ENCODE measurements around the gene OR2T6. TPM values are rescaled to one million over a fixed set of nuclear protein-coding genes. Genes with fewer than 3 reads are reported as not detected.
"Not testable (repeated sequence)": the region's sequence is repeated elsewhere in the genome, so short reads cannot be mapped to it uniquely, and the experiment has no call there.

OR2T6 gene, protein sequence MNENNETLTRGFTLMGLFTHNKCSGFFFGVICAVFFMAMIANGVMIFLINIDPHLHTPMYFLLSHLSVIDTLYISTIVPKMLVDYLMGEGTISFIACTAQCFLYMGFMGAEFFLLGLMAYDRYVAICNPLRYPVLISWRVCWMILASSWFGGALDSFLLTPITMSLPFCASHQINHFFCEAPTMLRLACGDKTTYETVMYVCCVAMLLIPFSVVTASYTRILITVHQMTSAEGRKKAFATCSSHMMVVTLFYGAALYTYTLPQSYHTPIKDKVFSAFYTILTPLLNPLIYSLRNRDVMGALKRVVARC
- polyA plus RNA-seq (ENCODE audit: insufficient read length in 4 of 4) = under 1 TPM in 2 of 4 donors, not detected in 2; 0.11 TPM

DNA sequence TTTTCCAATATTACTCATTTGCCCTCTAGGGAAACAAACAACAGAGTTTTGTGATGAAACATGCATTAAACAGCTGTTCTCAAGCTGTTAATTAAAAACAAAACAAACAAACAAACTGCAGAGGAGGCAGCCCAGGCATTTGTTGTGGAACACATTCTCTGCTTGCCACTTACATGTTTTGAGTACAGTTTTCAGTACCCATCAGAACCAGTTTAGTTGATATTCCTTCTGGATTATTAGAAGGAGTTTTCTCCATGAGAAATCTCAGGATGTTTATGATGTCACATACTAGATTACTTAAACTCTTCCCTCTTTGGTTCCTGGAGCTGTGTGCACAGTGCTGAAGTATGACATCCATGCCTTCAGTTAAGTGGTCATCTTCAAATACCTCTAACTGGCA lies at the start of gene OR2T6:
OR2T6 (plus strand) TSS at position 301 of the 400 bp plus-strand sequence. CDS start 11,863 bp downstream, outside the sequence.
- DNase-seq (ENCODE audit: low read depth in 4 of 4, low spot score in 3 of 4) = no peak

DNA sequence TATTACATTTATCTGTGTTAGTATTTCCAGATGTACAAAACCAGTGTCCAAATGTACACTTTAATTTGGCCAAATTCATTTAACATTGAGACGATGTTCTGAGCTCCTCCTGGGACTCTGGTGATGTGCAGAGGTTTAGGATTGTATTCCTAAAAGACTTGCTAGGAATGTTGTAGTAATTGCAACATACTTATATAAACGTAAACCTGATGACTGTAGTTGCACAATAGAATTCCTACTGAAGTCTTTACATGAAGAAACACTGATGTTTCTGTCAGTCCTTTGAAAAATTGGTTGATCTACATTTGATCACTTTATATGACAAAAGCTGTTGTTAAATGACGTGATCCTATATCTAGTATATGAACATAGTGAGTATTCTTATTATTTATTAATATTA lies 32.1 kb upstream of the OR2T6 start:
- no peak for DNase-seq (ENCODE audit: low read depth in 4 of 4, low spot score in 3 of 4)

DNA sequence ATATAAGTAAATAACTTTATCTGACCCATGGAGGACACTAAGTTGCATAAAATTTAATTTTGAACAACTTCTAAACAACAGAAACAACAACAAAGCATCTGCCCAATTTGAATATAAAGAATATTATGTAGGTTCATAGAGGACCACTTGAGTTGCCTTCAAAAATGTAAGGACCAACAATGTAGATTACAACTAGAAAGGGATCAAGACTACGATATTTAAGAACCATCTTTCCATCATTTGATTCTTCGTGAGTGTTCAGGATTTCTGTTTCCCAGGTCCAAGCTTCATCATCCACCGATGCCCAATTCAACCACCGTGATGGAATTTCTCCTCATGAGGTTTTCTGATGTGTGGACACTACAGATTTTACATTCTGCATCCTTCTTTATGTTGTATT lies 27.1 kb upstream of the OR2T6 start, which contains the start of gene OR14C36:
OR14C36 (plus strand) TSS at position 301 of the 400 bp plus-strand sequence; CDS start at position 301, 0 bp downstream.
- DNase-seq (ENCODE audit: low read depth in 4 of 4, low spot score in 3 of 4) = no peak

DNA sequence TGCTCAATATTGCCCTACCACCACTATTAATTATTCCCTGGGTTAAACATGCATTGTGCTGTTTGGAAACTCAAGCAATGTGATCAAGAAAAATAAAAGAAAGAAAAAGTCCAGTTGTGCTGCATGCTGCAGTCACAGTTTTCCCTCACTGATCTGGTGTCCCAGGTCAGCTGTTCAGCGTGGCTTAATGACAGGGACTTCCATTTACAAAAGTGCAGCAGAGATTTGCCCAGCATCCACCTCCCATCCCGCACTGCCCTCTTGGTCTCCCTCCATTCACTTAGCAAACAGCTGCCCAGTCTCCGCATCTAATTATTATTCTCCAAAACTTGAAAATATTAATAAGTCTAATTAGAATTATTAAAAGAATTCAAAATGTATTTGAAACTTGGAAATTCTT lies 16.1 kb upstream of the OR2T6 start:
- no peak for DNase-seq (ENCODE audit: low read depth in 4 of 4, low spot score in 3 of 4)

DNA sequence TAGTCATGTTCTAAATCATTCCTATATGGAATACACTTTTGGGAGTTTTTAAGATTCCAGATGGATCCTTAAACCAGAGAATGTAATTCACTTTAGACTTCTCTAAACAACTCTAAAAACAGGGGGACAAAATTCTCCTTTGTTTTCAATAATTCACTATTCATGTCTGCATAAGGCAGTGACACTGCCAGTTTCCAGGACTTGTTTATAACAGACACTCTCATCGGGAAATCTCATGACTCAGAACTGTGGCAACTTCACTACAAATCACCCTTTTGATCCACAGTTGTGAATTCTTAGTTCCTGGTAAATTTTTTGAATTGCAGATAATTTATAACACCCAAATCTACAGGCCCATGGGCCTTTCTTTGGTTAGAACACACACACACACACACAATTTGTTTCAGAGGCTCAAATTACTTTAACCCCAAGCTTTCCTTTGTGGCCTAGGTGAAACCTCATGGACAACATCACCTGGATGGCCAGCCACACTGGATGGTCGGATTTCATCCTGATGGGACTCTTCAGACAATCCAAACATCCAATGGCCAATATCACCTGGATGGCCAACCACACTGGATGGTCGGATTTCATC lies 14.3 kb upstream of the OR2T6 start, which contains the start of gene OR2T4:
OR2T4 (plus strand) TSS at position 545 of the 595 bp plus-strand sequence; CDS start at position 545, 0 bp downstream.
- DNase-seq (ENCODE audit: low read depth in 4 of 4, low spot score in 3 of 4) = no peak

DNA sequence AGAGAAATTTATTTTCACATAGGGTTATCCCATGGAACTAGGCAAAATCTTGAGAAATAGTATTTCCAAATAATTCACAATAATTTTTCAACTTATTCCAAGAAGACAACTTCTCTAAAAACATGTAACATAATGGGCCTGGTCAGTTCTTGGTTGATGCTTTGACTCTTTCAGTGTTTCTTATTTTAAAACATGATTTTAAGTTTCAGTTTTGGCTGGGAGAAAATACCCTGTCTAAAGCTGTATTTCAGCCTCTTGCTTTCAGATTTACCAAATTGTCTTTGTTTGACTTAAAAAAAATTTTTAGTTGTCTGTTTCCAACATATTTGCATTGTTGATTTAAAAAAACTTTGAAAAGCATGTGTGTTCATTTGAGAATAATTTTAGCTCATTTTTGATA lies 8.9 kb upstream of the OR2T6 start:
- DNase-seq (ENCODE audit: low read depth in 4 of 4, low spot score in 3 of 4) = no peak

DNA sequence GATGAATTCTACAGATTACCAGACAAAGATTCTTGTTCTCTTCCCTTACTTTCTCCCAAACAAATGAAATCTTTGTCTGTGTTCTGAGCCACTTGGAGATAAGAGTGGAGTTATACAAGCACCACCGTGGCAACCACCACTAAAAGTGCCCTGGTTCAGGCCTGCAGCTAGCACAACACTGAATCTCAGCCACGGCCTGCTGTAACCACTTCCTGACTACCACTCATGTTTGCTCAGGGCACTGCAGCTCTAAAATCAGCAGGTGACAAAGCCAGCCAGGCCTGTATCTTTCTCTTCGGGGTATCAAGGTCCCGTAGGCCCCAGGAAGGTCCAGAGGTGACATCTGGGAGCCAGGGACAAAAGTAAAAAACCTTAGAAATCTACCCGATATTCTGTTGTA lies 3.2 kb upstream of the OR2T6 start:
- no peak for DNase-seq (ENCODE audit: low read depth in 4 of 4, low spot score in 3 of 4)

DNA sequence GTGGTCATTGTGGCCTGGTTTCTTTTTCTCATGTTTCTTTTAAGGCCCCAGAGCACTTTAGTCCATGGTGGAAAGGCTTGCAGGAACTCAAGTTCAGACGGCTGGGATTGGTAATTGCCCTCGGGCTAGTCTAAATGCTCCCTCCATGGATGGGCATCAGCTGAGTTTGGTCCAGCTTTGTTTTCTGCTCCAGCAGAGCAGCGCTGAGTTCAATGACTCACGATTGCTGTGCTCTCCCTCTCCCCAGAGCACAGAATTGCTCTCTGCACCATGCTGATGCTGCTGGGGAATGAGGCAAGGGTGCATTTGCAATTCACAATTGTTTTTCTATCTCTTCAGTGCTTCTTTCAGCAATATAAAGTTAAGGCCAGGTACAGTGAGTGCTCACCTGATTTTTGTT lies 1.8 kb upstream of the OR2T6 start:
- DNase-seq (ENCODE audit: low read depth in 4 of 4, low spot score in 3 of 4) = no peak

DNA sequence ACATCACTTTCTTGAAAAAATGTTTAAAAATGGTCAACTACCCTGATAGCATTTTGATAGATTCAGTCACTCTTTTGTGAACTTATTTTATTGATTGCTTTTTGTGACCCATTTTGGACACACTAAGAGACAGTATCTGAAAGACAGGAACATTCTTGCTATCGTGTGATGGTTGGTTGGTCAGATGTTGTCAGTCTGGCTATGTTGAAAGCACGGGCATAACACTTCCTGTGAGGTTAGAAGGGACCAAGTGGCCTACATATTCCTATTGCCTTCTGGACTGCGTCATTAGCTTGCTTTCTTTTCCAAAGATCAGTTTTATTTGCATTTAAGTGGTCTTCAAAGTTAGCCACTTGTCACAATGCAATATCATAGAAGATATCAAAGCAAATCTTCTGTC lies 1.4 kb downstream of the OR2T6 start:
- DNase-seq (ENCODE audit: low read depth in 4 of 4, low spot score in 3 of 4) = no peak

DNA sequence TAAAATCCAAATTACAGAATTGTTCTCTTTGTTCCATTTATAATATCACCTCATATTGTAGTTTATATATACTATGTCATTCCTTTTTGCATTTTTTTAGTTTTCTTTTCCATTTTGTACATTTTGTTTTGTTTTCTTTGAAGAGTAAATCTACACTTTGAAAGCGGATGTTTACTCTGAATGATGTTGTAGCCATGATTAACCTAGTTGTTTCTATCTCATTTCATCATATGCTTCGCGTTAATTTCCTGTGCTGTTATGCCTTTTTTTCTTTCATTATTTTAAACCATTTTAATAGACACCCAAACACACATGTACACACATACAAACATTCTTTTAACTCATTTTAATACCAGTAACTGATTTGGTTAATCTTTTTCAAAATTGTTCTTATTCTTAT lies 5.3 kb downstream of the OR2T6 start:
- DNase-seq (ENCODE audit: low read depth in 4 of 4, low spot score in 3 of 4) = no peak

DNA sequence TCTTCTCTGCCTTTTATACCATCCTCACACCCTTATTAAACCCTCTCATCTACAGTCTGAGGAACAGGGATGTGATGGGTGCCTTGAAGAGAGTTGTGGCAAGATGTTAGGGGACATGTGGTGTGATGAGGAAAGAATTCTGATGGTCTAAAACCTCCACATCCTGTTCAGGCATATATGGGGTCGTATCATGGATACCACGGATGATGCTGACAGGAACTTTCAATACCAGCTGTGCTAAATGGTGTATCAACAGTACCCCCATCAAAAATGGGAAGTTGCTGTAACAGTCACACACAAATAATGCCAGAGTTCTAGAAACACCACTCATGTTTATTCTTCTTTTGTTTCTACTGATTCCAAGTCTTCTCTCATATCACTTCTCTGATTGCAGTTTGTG lies 12.9 kb downstream of the OR2T6 start:
- DNase-seq (ENCODE audit: low read depth in 4 of 4, low spot score in 3 of 4) = no peak

DNA sequence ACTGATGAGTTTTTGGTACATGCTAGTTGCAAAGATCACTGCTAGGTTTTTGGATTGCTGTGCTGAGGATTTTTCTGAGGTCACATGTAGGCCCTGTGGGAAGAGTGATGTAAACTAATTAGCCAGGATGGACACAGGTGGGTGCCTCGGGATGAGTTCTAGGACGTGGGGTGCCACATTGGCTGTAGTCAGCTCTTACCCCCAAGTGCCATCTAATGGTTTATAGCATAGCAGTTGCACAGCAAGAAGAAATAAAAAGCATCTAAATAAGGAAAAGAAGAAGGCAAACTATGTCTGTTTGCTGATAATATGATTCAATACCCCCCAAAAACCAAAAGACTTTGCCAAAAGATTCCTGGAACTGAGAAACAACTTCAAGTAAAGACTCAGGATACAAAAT lies 17.5 kb downstream of the OR2T6 start:
- no peak for DNase-seq (ENCODE audit: low read depth in 4 of 4, low spot score in 3 of 4)

DNA sequence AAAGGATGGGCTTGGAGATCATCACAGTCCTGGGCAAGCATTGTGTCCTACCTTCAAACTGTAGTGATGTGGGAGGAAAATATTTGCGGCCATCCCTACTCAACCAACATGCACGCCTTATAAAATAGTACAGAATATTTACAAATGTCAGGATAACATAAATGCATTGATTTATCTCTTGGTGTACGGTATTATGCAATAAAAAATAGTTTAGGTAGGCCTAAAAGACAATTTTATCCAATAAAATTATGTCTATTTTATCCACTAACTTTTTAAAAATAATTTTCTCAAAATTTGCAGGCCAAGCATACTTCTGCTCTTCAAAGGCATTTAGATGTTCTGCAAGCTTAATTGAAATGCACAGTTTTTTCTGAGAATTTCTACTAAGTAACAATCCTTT lies 27.2 kb downstream of the OR2T6 start, which contains the start of gene OR2T1:
OR2T1 (plus strand) TSS at position 301 of the 400 bp plus-strand sequence. CDS start 3,100 bp downstream, outside the sequence.
- no peak for DNase-seq (ENCODE audit: low read depth in 4 of 4, low spot score in 3 of 4)

DNA sequence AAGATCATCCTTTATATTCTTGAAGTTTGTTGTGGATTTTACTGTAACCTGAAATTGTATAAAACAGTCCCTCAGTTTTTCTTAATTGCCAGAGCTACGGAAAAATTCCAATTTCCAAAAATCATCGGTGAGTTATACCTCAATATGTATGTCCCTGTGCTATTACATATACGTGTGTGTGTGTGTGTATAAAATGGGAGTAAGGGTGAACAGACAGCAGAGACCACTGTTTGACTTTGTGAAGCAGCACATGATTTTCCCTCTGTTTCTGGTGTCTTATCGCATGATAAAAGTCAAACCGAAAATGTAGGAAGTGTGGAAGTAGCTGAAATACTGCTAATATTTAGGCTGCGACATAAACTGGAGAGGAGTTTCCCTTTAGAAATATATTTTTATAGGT lies 28.5 kb downstream of the OR2T6 start:
- DNase-seq (ENCODE audit: low read depth in 4 of 4, low spot score in 3 of 4) = no peak

DNA sequence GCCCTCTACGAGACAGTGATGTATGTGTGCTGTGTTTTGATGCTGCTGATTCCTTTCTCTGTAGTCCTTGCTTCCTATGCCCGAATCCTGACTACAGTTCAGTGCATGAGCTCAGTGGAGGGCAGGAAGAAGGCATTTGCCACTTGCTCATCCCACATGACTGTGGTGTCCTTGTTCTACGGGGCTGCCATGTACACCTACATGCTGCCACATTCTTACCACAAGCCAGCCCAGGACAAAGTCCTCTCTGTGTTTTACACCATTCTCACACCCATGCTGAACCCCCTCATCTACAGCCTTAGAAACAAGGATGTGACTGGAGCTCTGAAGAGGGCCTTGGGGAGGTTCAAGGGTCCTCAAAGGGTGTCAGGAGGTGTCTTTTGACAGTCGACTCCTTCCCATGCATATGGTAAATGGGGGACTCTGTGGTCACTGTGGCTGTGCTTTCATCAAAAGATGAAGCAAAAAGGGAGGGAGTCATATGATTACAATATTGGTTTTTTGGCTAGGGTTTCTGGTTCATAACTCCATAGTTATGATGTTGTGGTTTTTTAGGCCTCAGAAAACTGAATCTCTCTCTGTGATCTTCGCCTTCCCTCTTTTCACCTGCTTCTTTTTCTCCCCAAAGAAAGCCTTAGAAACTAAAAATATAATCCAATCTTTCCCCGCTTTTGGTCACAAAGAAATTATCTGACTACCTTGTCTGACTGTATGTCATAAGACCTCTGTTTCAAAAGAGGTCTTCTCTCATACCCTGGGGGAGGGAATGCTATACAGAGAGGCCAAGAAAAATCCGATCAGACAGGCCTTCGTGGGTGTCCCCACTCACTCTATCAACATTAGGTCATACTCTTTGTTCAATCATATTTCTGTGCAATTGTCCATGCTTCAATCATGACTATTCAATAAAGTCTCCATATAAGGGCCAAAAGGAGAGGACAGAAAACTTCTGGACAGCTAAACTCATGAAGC lies 31.5 kb downstream of the OR2T6 start:
- no peak for DNase-seq (ENCODE audit: low read depth in 4 of 4, low spot score in 3 of 4)

DNA sequence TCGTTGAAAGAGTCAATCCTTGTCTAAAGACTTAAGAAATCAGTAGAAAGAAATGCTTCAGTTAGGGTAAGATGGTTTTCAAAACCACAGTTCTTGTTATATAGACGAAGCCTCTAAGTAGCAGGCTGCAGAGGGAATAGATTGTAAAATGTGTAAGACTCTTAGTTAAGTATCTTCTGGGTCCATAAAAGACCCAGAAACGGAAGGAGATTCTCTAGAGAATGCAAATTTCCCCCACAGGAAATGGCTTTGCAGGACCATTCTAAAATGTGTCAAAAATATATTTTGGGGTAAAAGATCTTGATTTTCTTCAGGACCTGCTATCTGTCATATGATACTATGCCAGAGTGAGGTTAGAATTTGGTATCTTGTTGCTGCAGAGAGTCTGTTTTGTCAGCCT lies 40.7 kb downstream of the OR2T6 start:
- DNase-seq (ENCODE audit: low read depth in 4 of 4, low spot score in 3 of 4) = no peak

DNA sequence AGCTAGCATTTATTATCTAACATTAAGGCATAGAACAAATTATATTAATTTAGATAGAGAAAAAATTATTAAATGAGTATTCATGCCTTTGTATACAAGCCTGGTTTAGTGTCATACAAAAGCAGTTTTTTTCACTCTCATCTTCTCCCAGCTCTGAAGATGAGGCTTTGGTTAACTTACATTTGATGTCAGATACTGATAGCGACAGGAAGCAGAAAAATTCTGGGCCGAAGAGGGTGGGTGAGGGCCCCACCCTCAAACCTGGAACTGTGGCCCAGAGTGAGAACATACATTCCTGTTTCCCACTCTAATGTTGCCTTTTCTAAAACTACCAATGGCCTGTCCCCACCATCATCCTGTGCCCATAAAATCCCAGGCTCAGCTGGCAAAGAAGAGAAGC lies 42.3 kb downstream of the OR2T6 start:
- DNase-seq (ENCODE audit: low read depth in 4 of 4, low spot score in 3 of 4) = no peak

DNA sequence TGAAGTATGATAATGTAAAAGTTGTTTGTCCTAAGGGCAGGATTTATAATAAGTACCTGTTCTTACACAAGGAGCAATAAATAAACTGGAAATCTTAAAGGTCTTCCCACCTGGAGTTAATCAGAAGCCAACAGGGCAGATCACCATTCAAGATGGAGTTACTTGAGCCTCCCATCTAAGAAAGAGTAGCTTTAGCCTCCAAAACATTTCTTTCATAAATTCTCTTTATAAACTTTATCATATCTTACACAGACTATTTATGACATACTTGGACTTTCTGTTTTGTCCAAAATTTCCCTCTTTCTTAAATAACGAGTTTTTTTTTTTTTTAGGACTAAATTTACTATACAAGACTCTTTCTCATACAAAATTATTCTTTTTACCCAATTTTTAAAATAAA lies 45.8 kb downstream of the OR2T6 start:
- no peak for DNase-seq (ENCODE audit: low read depth in 4 of 4, low spot score in 3 of 4)

DNA sequence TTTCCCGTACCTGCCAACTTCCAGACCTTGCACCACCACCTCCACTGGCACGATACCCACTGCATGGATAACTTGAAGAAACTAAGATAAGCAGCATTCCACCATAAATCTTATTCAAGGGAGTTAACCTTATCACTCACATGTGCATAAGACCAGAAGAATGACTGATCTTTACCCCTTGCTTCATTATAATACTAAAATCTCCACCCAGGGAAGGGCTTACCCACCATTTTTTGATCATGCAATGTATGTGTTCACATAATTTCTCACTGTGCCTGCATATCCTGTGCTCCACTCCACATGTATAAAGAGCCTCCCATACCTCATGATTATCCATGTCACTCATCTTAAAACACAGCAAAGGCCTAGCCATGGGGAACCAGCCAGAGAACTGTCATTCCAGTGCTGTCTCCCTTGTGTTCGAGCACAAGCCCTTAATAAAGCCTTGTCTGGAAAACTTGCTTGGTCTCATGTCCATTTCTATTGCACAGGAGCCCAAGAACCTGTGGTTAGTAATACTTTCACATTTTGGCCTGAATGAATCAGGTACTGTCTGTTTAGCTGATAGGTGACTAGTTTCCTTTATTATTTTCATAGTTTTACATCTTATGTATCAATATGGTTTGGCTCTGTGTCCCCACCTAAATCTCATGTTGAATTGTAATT lies 52.1 kb downstream of the OR2T6 start:
- DNase-seq (ENCODE audit: low read depth in 4 of 4, low spot score in 3 of 4) = not testable (repeated sequence)

DNA sequence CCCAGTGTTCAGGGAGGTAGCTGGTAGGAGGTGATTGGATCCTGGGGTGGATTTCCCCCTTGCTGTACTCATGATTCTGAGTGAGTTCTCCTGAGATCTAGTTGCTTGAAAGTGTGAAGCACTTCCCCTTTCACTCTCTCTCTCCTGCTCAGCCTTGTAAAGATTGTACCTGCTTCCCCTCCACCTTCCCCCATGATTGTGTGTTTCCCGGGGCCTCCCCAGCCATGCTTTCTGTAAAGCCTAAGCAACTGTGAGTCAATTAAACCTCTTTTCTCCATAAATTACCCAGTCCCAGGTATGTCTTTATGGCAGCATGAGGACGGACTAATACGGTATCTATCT lies 52.6 kb downstream of the OR2T6 start:
- DNase-seq (ENCODE audit: low read depth in 4 of 4, low spot score in 3 of 4) = not testable (repeated sequence)
